ENCODE data around the gene ZAR1L.
"Not testable (repeated sequence)": the region's sequence is repeated elsewhere in the genome, so short reads cannot be mapped to it uniquely, and the experiment has no call there.

The ZAR1L gene, protein sequence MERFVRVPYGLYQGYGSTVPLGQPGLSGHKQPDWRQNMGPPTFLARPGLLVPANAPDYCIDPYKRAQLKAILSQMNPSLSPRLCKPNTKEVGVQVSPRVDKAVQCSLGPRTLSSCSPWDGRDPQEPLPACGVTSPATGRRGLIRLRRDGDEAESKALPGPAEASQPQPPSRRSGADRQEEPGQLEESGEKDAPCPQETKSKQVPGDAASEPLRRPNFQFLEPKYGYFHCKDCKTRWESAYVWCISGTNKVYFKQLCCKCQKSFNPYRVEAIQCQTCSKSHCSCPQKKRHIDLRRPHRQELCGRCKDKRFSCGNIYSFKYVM

DNA sequence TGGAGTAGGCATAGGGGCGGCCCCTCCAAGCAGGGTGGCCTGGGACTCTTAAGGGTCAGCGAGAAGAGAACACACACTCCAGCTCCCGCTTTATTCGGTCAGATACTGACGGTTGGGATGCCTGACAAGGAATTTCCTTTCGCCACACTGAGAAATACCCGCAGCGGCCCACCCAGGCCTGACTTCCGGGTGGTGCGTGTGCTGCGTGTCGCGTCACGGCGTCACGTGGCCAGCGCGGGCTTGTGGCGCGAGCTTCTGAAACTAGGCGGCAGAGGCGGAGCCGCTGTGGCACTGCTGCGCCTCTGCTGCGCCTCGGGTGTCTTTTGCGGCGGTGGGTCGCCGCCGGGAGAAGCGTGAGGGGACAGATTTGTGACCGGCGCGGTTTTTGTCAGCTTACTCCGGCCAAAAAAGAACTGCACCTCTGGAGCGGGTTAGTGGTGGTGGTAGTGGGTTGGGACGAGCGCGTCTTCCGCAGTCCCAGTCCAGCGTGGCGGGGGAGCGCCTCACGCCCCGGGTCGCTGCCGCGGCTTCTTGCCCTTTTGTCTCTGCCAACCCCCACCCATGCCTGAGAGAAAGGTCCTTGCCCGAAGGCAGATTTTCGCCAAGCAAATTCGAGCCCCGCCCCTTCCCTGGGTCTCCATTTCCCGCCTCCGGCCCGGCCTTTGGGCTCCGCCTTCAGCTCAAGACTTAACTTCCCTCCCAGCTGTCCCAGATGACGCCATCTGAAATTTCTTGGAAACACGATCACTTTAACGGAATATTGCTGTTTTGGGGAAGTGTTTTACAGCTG, at the start of gene ZAR1L, which contains the start of gene BRCA2:
TSS of gene ZAR1L (minus strand) at position 126 of the 790 bp plus-strand sequence. CDS start 3,438 bp downstream, outside the sequence.
TSS of gene BRCA2 (plus strand) at position 271 of the 790 bp plus-strand sequence. CDS start 953 bp downstream, outside the sequence.
- ChIA-PET CTCF (interaction anchor here (0.7 to 2.1 kb wide), 15 partner anchors 9 to 405 kb away, joined by 3 to 10 read pairs (median 3); partner anchors contain the start of gene PDS5B), POLR2A (interaction anchor here (0.6 to 1.4 kb wide), 5 partner anchors 12 to 364 kb away, joined by 3 to 9 read pairs (median 3); partner anchors contain the start of gene N4BP2L1)
- TF ChIP-seq, protein P1, sequence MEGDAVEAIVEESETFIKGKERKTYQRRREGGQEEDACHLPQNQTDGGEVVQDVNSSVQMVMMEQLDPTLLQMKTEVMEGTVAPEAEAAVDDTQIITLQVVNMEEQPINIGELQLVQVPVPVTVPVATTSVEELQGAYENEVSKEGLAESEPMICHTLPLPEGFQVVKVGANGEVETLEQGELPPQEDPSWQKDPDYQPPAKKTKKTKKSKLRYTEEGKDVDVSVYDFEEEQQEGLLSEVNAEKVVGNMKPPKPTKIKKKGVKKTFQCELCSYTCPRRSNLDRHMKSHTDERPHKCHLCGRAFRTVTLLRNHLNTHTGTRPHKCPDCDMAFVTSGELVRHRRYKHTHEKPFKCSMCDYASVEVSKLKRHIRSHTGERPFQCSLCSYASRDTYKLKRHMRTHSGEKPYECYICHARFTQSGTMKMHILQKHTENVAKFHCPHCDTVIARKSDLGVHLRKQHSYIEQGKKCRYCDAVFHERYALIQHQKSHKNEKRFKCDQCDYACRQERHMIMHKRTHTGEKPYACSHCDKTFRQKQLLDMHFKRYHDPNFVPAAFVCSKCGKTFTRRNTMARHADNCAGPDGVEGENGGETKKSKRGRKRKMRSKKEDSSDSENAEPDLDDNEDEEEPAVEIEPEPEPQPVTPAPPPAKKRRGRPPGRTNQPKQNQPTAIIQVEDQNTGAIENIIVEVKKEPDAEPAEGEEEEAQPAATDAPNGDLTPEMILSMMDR (IDR thresholded peaks at IDR 0.05; ENCODE audit: control extremely low read depth, extremely low read depth, low read depth, missing control alignments) = no peak
- DNase-seq (ENCODE audit: extremely low spot score) = peak; percentile 89

DNA sequence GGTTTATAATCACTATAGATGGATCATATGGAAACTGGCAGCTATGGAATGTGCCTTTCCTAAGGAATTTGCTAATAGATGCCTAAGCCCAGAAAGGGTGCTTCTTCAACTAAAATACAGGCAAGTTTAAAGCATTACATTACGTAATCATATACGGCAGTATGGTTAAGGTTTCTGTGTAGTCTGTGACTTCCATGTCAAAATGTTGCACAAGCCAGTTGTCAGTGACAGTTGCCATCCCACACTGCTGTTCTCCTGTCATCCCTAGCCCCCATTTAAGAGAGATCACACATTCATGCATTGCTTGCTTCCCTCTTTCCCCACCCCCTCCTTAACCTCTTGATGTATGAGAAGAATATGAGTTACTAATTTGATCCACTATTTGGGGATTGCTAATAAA, 47.4 kb upstream of the ZAR1L start:
- ChIA-PET CTCF (interaction anchor here (0.9 to 3.3 kb wide), 6 partner anchors 10 to 115 kb away, joined by 3 to 10 read pairs (median 3); no protein-coding TSS in a partner anchor), POLR2A (interaction anchor here (0.5 kb wide), 1 partner anchor 35 kb away, joined by 4 read pairs; no protein-coding TSS in a partner anchor)
- DNase-seq (ENCODE audit: extremely low spot score) = no peak
- TF ChIP-seq, protein P1 (IDR thresholded peaks at IDR 0.05; ENCODE audit: control extremely low read depth, extremely low read depth, low read depth, missing control alignments) = no peak

- POLR2A ChIA-PET = interaction anchor here (0.7 kb wide), 1 partner anchor 51 kb away, joined by 3 read pairs; no protein-coding TSS in a partner anchor
- CTCF ChIA-PET; DNase-seq (ENCODE audit: extremely low spot score): not testable (repeated sequence)
Measured at GRCh38 chr13:32355935-32356334, 40.8 kb upstream of the ZAR1L start.

DNA sequence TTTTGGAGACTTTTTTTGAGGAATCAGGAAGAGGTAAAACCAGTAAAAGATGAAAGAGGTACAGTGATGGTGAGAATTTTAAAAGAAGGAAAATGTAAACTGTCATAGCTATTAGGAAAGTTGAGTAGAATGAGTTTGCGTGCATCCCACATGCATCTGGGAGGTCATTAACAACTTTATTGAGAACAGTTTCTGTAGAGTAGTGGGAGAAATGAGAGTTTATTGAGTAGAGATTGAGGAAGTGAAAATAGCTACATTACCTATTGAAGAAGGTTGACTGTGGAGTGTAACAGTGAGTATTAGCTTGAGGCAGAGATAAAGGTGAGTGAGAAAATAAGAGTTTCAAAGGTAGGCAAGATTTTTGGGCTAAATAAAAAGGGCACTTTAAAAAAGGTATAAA, 38.9 kb upstream of the ZAR1L start:
- peak; percentile 24 for DNase-seq (ENCODE audit: extremely low spot score)
- TF ChIP-seq, protein P1 (IDR thresholded peaks at IDR 0.05; ENCODE audit: control extremely low read depth, extremely low read depth, low read depth, missing control alignments) = no peak
- ChIA-PET CTCF (no interaction called here), POLR2A (no interaction called here)

DNA sequence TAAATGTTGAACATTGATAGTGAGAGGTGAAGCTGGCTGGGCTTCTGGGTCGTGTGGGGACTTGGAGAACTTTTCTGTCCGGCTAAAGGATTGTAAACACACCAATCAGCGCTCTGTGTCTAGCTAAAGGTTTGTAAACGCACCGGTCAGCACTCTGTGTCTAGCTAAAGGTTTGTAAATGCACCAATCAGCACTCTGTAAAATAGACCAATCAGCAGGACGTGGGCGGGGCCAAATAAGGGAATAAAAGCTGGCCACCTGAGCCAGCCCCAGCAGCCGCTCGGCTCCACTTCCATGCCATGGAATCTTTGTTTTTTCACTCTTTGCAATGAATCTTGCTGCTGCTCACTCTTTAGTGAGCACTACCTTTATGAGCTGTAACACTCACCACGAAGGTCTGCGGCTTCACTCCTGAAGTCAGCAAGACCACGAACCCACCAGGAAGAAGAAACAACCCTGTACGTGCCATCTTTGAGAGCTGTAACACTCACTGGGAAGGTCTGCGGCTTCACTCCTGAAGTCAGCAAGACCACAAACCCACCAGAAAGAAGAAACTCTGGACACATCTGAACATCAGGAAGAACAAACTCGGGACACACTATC, 35.8 kb upstream of the ZAR1L start:
- CTCF ChIA-PET = interaction anchor here (1.8 kb wide), 1 partner anchor 11 kb away, joined by 10 read pairs; no protein-coding TSS in a partner anchor
- DNase-seq (ENCODE audit: extremely low spot score); POLR2A ChIA-PET: not testable (repeated sequence)

DNA sequence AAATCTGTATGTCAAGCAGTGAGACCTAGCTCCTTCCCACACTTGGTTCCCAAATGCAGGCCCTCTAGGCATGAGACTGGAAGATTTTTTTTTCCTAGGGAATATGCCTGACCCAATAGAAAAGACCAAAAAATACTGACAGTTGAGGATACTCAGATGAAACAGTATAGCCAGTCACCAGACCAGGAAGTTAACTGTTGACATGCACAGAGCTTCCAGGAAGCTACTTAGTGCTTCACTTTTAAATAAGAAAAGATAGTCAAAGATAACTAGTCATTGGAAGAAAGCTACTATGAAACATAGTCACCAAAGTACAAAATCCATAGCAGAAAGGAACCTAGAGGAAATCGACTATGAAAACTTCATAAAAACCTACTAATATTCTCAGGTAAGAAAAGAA, 32.5 kb upstream of the ZAR1L start:
- DNase-seq (ENCODE audit: extremely low spot score) = no peak
- CTCF ChIA-PET = no interaction called here
- TF ChIP-seq, protein P1 (IDR thresholded peaks at IDR 0.05; ENCODE audit: control extremely low read depth, extremely low read depth, low read depth, missing control alignments) = no peak
- POLR2A ChIA-PET = no interaction called here

GRCh38 chr13:32340914-32341313, 25.8 kb upstream of the ZAR1L start:
- TF ChIP-seq, protein P1 (IDR thresholded peaks at IDR 0.05; ENCODE audit: control extremely low read depth, extremely low read depth, low read depth, missing control alignments) = no peak
- CTCF ChIA-PET = no interaction called here
- DNase-seq (ENCODE audit: extremely low spot score) = no peak
- POLR2A ChIA-PET = no interaction called here
